Breast epithelium (tissue), 4 donors: ENCODE data around the gene HSPA1B. TPM values are rescaled to one million over a fixed set of nuclear protein-coding genes. Genes with fewer than 3 reads are reported as not detected.
"Not testable (repeated sequence)": the region's sequence is repeated elsewhere in the genome, so short reads cannot be mapped to it uniquely, and the experiment has no call there.

Experiments used
- DNase-seq, 2 donors: peaks; one replicate each; pipeline ENCODE4 v3.0.0-alpha.2; 2019; ENCODE audit warnings: low spot score in 2 of 2
- H3K27ac ChIP-seq, 2 donors: fragments of 200-600 bp; sonication (generic) in 1 of 2; one replicate each; pipeline ENCODE4 v1.5.1; 2016 to 2019; ENCODE audit warnings: mild to moderate bottlenecking in 1 of 2
- H3K27me3 ChIP-seq, 2 donors: fragments of 200-600 bp; sonication (generic) in 1 of 2; one replicate each; pipeline versions ENCODE4 v1.5.1 to v1.6.0; 2017 to 2019; ENCODE audit warnings: control low read depth in 1 of 2, mild to moderate bottlenecking in 1 of 2
- H3K36me3 ChIP-seq: fragments of 200-600 bp; one replicate; pipeline ENCODE4 v1.5.1; 2019
- H3K4me1 ChIP-seq, 2 donors: fragments of 200-600 bp; sonication (generic); one replicate each; pipeline ENCODE4 v1.5.1; 2016 to 2019; ENCODE audit warnings: control low read depth in 1 of 2
- H3K4me3 ChIP-seq, 3 donors: fragments of 200-600 bp; sonication (generic); 1 replicate in 2 of 3; 2 replicates in 1 of 3; pipeline ENCODE4 v1.5.1; 2016 to 2019; ENCODE audit warnings: mild to moderate bottlenecking in 3 of 3, moderate library complexity in 2 of 3
- H3K9me3 ChIP-seq, 2 donors: fragments of 200-600 bp; sonication (generic) in 1 of 2; one replicate each; pipeline ENCODE4 v1.5.1; 2016 to 2019; ENCODE audit warnings: control low read depth in 1 of 2
- POLR2A ChIP-seq: fragments of 450-650 bp; IDR thresholded peaks from one replicate; pipeline ENCODE4 v1.6.1; 2016; ENCODE audit warnings: antibody characterized with exemption, mild to moderate bottlenecking, moderate library complexity
- POLR2AphosphoS5 ChIP-seq, 3 donors: sonication (generic); formaldehyde crosslinking; IDR thresholded peaks; one replicate each; pipeline ENCODE4 v1.6.1; 2017; ENCODE audit warnings: antibody characterized with exemption in 3 of 3
- intact Hi-C: fragments of 100-400 bp; cut with DNase I; formaldehyde crosslinking; loops from one replicate; pipeline ENCODE4 v1.15.1; 2023; ENCODE audit warnings: low total_unique reads
- total RNA-seq, 3 donors: library from RNA; depleted of rRNA; stranded (reverse); fragments of >200 nt; gene quantifications; one replicate each; pipeline ENCODE4 v1.1.0, GENCODE V29; 2016
- TF ChIP-seq, protein P1 (sequence below), 3 donors: fragments of 450-650 bp; IDR thresholded peaks; one replicate each; pipeline ENCODE4 v1.5.1; 2016 to 2017; ENCODE audit warnings: antibody characterized with exemption in 3 of 3, mild to moderate bottlenecking in 3 of 3, moderate library complexity in 3 of 3

HSPA1B gene
- total RNA-seq, 3 donors from 2014 or later: 113 to 376 (median 232) TPM

DNA sequence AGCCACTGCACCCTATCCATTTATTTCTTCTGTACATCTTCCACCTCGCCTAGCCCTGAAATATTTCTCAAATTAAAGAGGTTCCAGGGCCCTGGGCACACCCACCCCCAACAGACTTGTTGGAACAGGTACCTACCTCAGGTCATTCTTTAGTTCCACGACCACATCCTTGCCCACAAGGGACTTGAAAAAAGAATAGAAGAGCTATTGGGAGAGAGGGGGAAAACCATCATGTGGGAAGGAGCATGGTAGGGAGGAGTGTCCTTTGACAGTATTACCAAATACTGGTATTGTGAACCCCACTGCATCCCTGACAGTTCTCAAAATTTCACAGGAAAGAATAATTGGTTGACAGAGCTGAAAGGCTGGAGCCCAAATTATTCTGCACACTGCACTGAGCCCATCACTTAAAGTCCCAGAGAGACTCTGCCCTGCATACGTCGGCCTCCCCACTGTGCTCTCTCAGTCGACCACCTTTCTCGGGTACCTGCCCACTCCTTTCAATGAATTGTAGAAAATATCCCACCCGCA is 21.5 kb upstream of the HSPA1B start:
- Histone ChIP-seq H3K27ac (peak overlapping the region; percentile 95 to 98), H3K36me3 (no peaks in the 10 kb centered on the region), H3K4me1 (peaks cover 0 to 10% of the 10 kb centered on the region in 2 donors), H3K4me3 (peak overlapping the region; percentile 60 to 92 (median 71)), H3K27me3 (no peaks in the 10 kb centered on the region), H3K9me3 (no peaks in the 10 kb centered on the region)
- no peak for DNase-seq
- TF ChIP-seq, protein P1, sequence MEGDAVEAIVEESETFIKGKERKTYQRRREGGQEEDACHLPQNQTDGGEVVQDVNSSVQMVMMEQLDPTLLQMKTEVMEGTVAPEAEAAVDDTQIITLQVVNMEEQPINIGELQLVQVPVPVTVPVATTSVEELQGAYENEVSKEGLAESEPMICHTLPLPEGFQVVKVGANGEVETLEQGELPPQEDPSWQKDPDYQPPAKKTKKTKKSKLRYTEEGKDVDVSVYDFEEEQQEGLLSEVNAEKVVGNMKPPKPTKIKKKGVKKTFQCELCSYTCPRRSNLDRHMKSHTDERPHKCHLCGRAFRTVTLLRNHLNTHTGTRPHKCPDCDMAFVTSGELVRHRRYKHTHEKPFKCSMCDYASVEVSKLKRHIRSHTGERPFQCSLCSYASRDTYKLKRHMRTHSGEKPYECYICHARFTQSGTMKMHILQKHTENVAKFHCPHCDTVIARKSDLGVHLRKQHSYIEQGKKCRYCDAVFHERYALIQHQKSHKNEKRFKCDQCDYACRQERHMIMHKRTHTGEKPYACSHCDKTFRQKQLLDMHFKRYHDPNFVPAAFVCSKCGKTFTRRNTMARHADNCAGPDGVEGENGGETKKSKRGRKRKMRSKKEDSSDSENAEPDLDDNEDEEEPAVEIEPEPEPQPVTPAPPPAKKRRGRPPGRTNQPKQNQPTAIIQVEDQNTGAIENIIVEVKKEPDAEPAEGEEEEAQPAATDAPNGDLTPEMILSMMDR (IDR thresholded peaks at IDR 0.05): no peak
- TF ChIP-seq POLR2AphosphoS5 (IDR thresholded peaks at IDR 0.05) (no peak), POLR2A (no peak)
- intact Hi-C loops: no loop called here

DNA sequence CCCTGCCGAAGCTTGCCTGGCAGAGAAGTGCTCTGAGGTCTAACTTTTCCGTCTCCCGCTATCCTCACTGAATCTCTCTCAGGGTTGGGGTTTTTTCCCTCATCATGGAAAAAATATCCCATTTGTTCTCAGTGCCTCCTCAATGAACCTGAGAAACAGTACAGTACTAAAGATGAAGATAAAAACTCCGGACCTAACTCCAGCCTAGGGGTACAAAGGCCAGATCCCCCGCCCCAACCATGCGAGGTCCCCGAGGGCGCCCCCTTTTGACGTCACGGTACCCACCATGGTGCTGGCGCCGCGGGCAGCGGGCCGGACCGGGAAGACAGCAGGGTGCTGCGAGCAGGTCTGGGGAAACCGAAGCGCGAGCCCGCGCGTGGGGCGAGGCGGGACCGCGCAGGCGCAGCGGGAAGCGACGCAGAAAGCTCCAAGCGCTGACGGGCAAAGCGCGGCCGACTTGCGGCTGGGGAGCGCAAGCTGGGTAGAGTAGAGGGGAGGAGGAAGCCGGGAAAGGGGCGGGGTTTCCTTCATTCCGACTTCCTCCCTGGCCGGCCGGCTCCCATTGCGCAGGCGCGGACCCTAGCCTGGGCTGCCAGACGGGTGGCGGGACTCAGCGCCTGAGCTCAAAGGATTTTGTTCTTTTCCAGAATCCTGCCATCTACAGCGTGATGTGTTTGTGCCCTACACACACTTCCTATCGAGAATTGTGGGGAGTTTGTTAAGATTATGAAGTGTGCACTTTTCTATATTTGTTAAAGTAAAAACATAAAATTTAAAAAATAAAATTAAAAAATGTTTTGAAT is 20.9 kb upstream of the HSPA1B start, which contains the start of gene LSM2:
LSM2 (minus strand) TSS at position 497 of the 803 bp plus-strand sequence; CDS start at position 288, 209 bp downstream.
- intact Hi-C loops: no loop called here

DNA sequence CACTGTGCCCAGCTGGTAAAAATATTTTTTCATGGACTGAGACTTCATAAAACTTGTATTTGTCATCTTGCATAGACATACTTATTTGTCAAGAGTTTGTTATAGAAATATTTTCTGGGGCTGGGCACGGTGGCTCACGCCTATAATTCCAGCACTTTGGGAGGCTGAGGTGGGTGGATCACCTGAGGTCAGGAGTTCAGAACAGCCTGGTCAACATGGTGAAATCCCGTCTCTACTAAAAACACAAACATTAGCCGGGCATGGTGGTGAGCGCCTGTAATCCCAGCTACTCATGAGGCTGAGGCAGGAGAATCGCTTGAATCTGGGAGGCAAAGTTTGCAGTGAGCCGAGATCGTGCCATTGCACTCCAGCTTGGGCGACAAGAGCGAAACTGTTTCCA is 18.9 kb upstream of the HSPA1B start:
- H3K4me3 ChIP-seq, H3K4me1 ChIP-seq, DNase-seq, H3K36me3 ChIP-seq, H3K27ac ChIP-seq, H3K27me3 ChIP-seq, intact Hi-C loops, H3K9me3 ChIP-seq: not testable (repeated sequence)

More for the DNA sequence above, 20.9 kb upstream of the HSPA1B start, which contains the start of gene LSM2:
- TF ChIP-seq, protein P1 (IDR thresholded peaks at IDR 0.05): peak in 2 of 3 donors; percentile 7 to 23
- TF ChIP-seq POLR2AphosphoS5 (IDR thresholded peaks at IDR 0.05) (peak; percentile 88 to 90 (median 89)), POLR2A (peak; percentile 45)
- no peaks in the 10 kb centered on the region for H3K27me3 ChIP-seq
- peak; percentile 96 to 97 for DNase-seq
- no peaks in the 10 kb centered on the region for H3K9me3 ChIP-seq
- peak within 1 kb of the TSS; percentile 95 to 98 for H3K27ac ChIP-seq
- no peaks in the 10 kb centered on the region for H3K36me3 ChIP-seq
- peak within 1 kb of the TSS; percentile 60 to 92 (median 71) for H3K4me3 ChIP-seq
- peaks cover 0 to 10% of the 10 kb centered on the region in 2 donors for H3K4me1 ChIP-seq

DNA sequence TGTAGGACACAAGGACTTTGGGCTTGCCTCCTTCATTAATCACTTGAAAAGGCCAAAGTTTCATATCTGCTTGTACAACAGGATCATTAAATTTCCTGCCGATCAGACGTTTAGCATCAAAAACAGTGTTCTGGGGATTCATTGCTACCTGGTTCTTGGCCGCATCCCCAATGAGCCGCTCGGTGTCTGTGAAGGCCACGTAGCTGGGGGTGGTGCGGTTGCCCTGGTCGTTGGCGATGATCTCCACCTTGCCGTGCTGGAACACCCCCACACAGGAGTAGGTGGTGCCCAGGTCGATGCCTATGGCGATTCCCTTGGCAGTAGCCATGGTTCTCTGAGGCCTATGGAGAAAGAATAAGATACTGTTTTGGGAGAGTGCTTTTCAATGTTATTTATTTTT is 15.9 kb upstream of the HSPA1B start:
- Histone ChIP-seq H3K27ac (no peak overlapping the region), H3K36me3 (no peaks in the 10 kb centered on the region), H3K27me3 (no peaks in the 10 kb centered on the region), H3K9me3 (no peaks in the 10 kb centered on the region), H3K4me1 (peaks cover 0 to 5% of the 10 kb centered on the region in 2 donors), H3K4me3 (no peak overlapping the region)
- TF ChIP-seq POLR2A (no peak), POLR2AphosphoS5 (IDR thresholded peaks at IDR 0.05) (no peak)
- TF ChIP-seq, protein P1 (IDR thresholded peaks at IDR 0.05): no peak
- intact Hi-C loops: no loop called here
- DNase-seq: no peak

DNA sequence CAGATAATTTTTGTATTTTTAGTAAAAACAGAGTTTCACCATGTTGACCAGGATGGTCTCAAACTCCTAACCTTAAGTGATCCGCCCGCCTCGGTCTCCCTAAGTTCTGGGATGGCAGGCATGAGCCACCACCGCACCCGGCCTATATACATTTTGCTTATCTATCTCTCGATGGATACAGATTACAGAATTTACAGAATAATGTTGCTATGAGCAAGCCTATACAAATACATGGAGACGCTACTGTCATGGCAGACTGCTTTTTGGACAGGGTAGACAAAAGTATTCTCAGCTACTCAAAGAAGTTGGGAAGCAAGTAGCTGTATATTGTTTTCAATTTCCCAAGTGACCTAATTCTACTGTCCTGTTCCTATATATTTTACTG is 14.1 kb upstream of the HSPA1B start:
- peak overlapping the region in 2 of 3 donors; percentile 64 to 75 for H3K4me3 ChIP-seq
- H3K36me3 ChIP-seq: no peaks in the 10 kb centered on the region
- peaks cover 0 to 5% of the 10 kb centered on the region in 2 donors for H3K4me1 ChIP-seq
- no peak for DNase-seq
- no peaks in the 10 kb centered on the region for H3K9me3 ChIP-seq
- intact Hi-C loops: no loop called here
- peak overlapping the region; percentile 99 to 100 for H3K27ac ChIP-seq
- no peaks in the 10 kb centered on the region for H3K27me3 ChIP-seq
- TF ChIP-seq POLR2AphosphoS5 (IDR thresholded peaks at IDR 0.05) (no peak), POLR2A (no peak)
- TF ChIP-seq, protein P1 (IDR thresholded peaks at IDR 0.05): no peak
